ENCODE measurements around the gene GNPTAB.
A peak's percentile ranks its signal among the peaks of the same experiment; 100 is the strongest.

The GNPTAB gene

GRCh38 chr12:101832030-101832429 is 1.3 kb upstream of the GNPTAB start:
- TF ChIP-seq CTCF (IDR thresholded peaks at IDR 0.05) = no peak
- H3K27me3 ChIP-seq = no peaks in the 10 kb centered on the region
- no peaks in the 10 kb centered on the region for H3K9me3 ChIP-seq

GRCh38 chr12:101829639-101830366 is 956 bp downstream of the GNPTAB start:
- H3K9me3 ChIP-seq = no peaks in the 10 kb centered on the region
- H3K4me1 ChIP-seq (ENCODE audit: control insufficient read depth in 1 of 2, insufficient read depth in 1 of 2, low read depth in 1 of 2, low read length in 1 of 2) = peaks cover 19 to 29% of the 10 kb centered on the region in 2 experiments
- TF ChIP-seq CTCF (IDR thresholded peaks at IDR 0.05) = no peak
- no peaks in the 10 kb centered on the region for H3K27me3 ChIP-seq
- peak overlapping the region; percentile 84 for H3K27ac ChIP-seq
- H3K36me3 ChIP-seq = no peaks in the 10 kb centered on the region
- peak overlapping the region; percentile 75 to 80 for H3K4me3 ChIP-seq (ENCODE audit: low read depth in 1 of 2, low read length in 1 of 2)

More at GRCh38 chr12:101832030-101832429, 1.3 kb upstream of the GNPTAB start:
- peaks cover 19 to 29% of the 10 kb centered on the region in 2 experiments for H3K4me1 ChIP-seq (ENCODE audit: control insufficient read depth in 1 of 2, insufficient read depth in 1 of 2, low read depth in 1 of 2, low read length in 1 of 2)
- no peak overlapping the region for H3K27ac ChIP-seq
- no peaks in the 10 kb centered on the region for H3K36me3 ChIP-seq
- H3K4me3 ChIP-seq (ENCODE audit: low read depth in 1 of 2, low read length in 1 of 2) = no peak overlapping the region

GRCh38 chr12:101828463-101829196 is 2.1 kb downstream of the GNPTAB start:
- TF ChIP-seq CTCF (IDR thresholded peaks at IDR 0.05) = no peak
- H3K9me3 ChIP-seq = no peaks in the 10 kb centered on the region
- no peaks in the 10 kb centered on the region for H3K27me3 ChIP-seq
- no peak overlapping the region for H3K4me3 ChIP-seq (ENCODE audit: low read depth in 1 of 2, low read length in 1 of 2)
- H3K4me1 ChIP-seq (ENCODE audit: control insufficient read depth in 1 of 2, insufficient read depth in 1 of 2, low read depth in 1 of 2, low read length in 1 of 2) = peaks cover 19 to 34% of the 10 kb centered on the region in 2 experiments
- no peaks in the 10 kb centered on the region for H3K36me3 ChIP-seq
- no peak overlapping the region for H3K27ac ChIP-seq

- no peak overlapping the region for H3K4me3 ChIP-seq (ENCODE audit: low read depth in 1 of 2, low read length in 1 of 2)
- H3K9me3 ChIP-seq = no peaks in the 10 kb centered on the region
- H3K36me3 ChIP-seq = no peaks in the 10 kb centered on the region
- H3K27me3 ChIP-seq = no peaks in the 10 kb centered on the region
- H3K27ac ChIP-seq = no peak overlapping the region
- peaks cover 27 to 47% of the 10 kb centered on the region in 2 experiments for H3K4me1 ChIP-seq (ENCODE audit: control insufficient read depth in 1 of 2, insufficient read depth in 1 of 2, low read depth in 1 of 2, low read length in 1 of 2)
- no peak for TF ChIP-seq CTCF (IDR thresholded peaks at IDR 0.05)
Observed at GRCh38 chr12:101826766-101827368, 3.9 kb downstream of the GNPTAB start.

- no peaks in the 10 kb centered on the region for H3K36me3 ChIP-seq
- no peak for TF ChIP-seq CTCF (IDR thresholded peaks at IDR 0.05)
- no peaks in the 10 kb centered on the region for H3K9me3 ChIP-seq
- no peak overlapping the region for H3K4me3 ChIP-seq (ENCODE audit: low read depth in 1 of 2, low read length in 1 of 2)
- H3K27me3 ChIP-seq = no peaks in the 10 kb centered on the region
- H3K27ac ChIP-seq = no peak overlapping the region
- H3K4me1 ChIP-seq (ENCODE audit: control insufficient read depth in 1 of 2, insufficient read depth in 1 of 2, low read depth in 1 of 2, low read length in 1 of 2) = peaks cover 17 to 36% of the 10 kb centered on the region in 2 experiments
Observed at GRCh38 chr12:101824831-101825230, 5.9 kb downstream of the GNPTAB start.

Data from neutrophil (primary cell).